Suprapubic skin (tissue), 4 donors: Measurements from ENCODE around the gene CEP95. TPM values are rescaled to one million over a fixed set of nuclear protein-coding genes. Genes with fewer than 3 reads are reported as not detected.

Source experiments
- DNase-seq, 2 donors: peaks; one replicate each; pipeline ENCODE4 v3.0.0-alpha.2; 2019; ENCODE audit warnings: low spot score in 2 of 2
- H3K27ac ChIP-seq: fragments of 200-600 bp; sonication (generic); one replicate; pipeline ENCODE4 v1.5.1; 2019
- H3K27me3 ChIP-seq: fragments of 200-600 bp; sonication (generic); one replicate; pipeline ENCODE4 v1.5.1; 2019
- H3K36me3 ChIP-seq: fragments of 200-600 bp; sonication (generic); one replicate; pipeline ENCODE4 v1.5.1; 2019
- H3K4me1 ChIP-seq: fragments of 200-600 bp; sonication (generic); one replicate; pipeline ENCODE4 v1.5.1; 2019
- H3K4me3 ChIP-seq: fragments of 200-600 bp; sonication (generic); one replicate; pipeline ENCODE4 v1.5.1; 2019; ENCODE audit warnings: mild to moderate bottlenecking
- H3K9me3 ChIP-seq: fragments of 200-600 bp; sonication (generic); one replicate; pipeline ENCODE4 v1.5.1; 2019
- EP300 ChIP-seq: sonication (generic); formaldehyde crosslinking; IDR thresholded peaks from one replicate; pipeline ENCODE4 v1.6.1; 2017; ENCODE audit warnings: antibody characterized with exemption
- POLR2A ChIP-seq, 2 donors: fragments of 450-650 bp; IDR thresholded peaks; one replicate each; pipeline ENCODE4 v1.6.1; 2017; ENCODE audit warnings: antibody characterized with exemption in 2 of 2, mild to moderate bottlenecking in 2 of 2, moderate library complexity in 2 of 2
- POLR2AphosphoS5 ChIP-seq, 3 donors: sonication (generic); formaldehyde crosslinking; IDR thresholded peaks; one replicate each; pipeline ENCODE4 v1.6.1; 2017; ENCODE audit warnings: antibody characterized with exemption in 3 of 3
- WGBS: methylation state at CpG from one replicate; pipeline ENCODE4 v1.1.5; 2018; 5-methylcytosine and 5-hydroxymethylcytosine counted together
- total RNA-seq, 4 donors: library from RNA; depleted of rRNA; stranded (reverse); fragments of >200 nt; gene quantifications; one replicate each; pipeline ENCODE4 v1.1.0, GENCODE V29; 2016
- TF ChIP-seq, protein P1 (sequence below), 2 donors: fragments of 200-600 bp in 1 of 2; fragments of 450-650 bp in 1 of 2; sonication (generic) in 1 of 2; IDR thresholded peaks; one replicate each; pipeline ENCODE4 v1.5.1; 2016 to 2019; ENCODE audit warnings: antibody characterized with exemption in 2 of 2, mild to moderate bottlenecking in 1 of 2, moderate library complexity in 1 of 2

CEP95 gene
- total RNA-seq, 4 donors from 2014 or later, result 46.8 to 200 (median 61.5) TPM

DNA sequence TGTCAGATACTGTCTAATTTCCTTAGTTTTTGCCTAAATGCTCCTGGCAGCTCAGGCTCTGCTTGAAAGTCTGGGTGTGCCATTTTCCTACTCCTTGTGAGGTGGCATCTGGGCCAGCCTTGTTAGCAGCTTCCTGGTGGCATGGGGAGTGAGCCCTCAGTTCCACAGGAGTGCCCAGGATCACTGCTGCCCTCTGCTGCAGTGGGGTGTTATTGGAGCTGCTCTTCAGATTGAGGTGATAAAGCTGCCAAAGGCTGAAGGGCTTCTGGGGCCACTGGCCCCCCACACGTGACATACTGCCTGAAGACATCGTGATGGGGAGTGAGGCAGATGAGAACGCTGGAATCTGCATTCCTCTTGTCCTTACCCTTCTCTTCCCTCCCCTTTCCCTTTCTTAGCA is 27.4 kb downstream of the CEP95 start:
- peaks cover 95% of the 10 kb centered on the region for H3K36me3 ChIP-seq
- peaks cover 6% of the 10 kb centered on the region for H3K4me1 ChIP-seq
- WGBS, result 65% methylated on average over 3 of the region's 3 CpGs
- no peaks in the 10 kb centered on the region for H3K27me3 ChIP-seq
- no peak overlapping the region for H3K27ac ChIP-seq
- no peak for DNase-seq
- no peak for TF ChIP-seq EP300
- TF ChIP-seq POLR2AphosphoS5 (IDR thresholded peaks at IDR 0.05), result no peak
- no peak for TF ChIP-seq POLR2A (IDR thresholded peaks at IDR 0.05)
- TF ChIP-seq, protein P1, sequence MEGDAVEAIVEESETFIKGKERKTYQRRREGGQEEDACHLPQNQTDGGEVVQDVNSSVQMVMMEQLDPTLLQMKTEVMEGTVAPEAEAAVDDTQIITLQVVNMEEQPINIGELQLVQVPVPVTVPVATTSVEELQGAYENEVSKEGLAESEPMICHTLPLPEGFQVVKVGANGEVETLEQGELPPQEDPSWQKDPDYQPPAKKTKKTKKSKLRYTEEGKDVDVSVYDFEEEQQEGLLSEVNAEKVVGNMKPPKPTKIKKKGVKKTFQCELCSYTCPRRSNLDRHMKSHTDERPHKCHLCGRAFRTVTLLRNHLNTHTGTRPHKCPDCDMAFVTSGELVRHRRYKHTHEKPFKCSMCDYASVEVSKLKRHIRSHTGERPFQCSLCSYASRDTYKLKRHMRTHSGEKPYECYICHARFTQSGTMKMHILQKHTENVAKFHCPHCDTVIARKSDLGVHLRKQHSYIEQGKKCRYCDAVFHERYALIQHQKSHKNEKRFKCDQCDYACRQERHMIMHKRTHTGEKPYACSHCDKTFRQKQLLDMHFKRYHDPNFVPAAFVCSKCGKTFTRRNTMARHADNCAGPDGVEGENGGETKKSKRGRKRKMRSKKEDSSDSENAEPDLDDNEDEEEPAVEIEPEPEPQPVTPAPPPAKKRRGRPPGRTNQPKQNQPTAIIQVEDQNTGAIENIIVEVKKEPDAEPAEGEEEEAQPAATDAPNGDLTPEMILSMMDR (IDR thresholded peaks at IDR 0.05), result no peak
- H3K4me3 ChIP-seq, result no peak overlapping the region
- H3K9me3 ChIP-seq, result no peaks in the 10 kb centered on the region

- no peak for TF ChIP-seq POLR2A (IDR thresholded peaks at IDR 0.05)
- TF ChIP-seq EP300, result no peak
- TF ChIP-seq, protein P1 (IDR thresholded peaks at IDR 0.05), result no peak
- TF ChIP-seq POLR2AphosphoS5 (IDR thresholded peaks at IDR 0.05), result no peak
- H3K4me1 ChIP-seq, result peaks cover 6% of the 10 kb centered on the region
- H3K36me3 ChIP-seq, result peaks cover 90% of the 10 kb centered on the region
- 75% methylated on average over 6 of the region's 6 CpGs for WGBS
- H3K9me3 ChIP-seq, result no peaks in the 10 kb centered on the region
- no peak overlapping the region for H3K27ac ChIP-seq
- no peak for DNase-seq
- H3K4me3 ChIP-seq, result no peak overlapping the region
- no peaks in the 10 kb centered on the region for H3K27me3 ChIP-seq
Observed at GRCh38 chr17:64535357-64535756, 28.6 kb downstream of the CEP95 start.

GRCh38 chr17:64536913-64537312 is 30.1 kb downstream of the CEP95 start:
- Histone ChIP-seq H3K4me1 (peaks cover 4% of the 10 kb centered on the region), H3K27ac (no peak overlapping the region), H3K9me3 (no peaks in the 10 kb centered on the region), H3K36me3 (peaks cover 85% of the 10 kb centered on the region), H3K4me3 (no peak overlapping the region), H3K27me3 (no peaks in the 10 kb centered on the region)
- WGBS, result 88% methylated on average over 2 of the region's 2 CpGs
- TF ChIP-seq EP300 (no peak), POLR2A (IDR thresholded peaks at IDR 0.05) (no peak), POLR2AphosphoS5 (IDR thresholded peaks at IDR 0.05) (no peak)
- TF ChIP-seq, protein P1 (IDR thresholded peaks at IDR 0.05), result no peak
- DNase-seq, result no peak

- Histone ChIP-seq H3K36me3 (peaks cover 85% of the 10 kb centered on the region), H3K27me3 (no peaks in the 10 kb centered on the region)
- 81% methylated on average over 5 of the region's 5 CpGs for WGBS
Observed at GRCh38 chr17:64537488-64537887, 30.7 kb downstream of the CEP95 start.

DNA sequence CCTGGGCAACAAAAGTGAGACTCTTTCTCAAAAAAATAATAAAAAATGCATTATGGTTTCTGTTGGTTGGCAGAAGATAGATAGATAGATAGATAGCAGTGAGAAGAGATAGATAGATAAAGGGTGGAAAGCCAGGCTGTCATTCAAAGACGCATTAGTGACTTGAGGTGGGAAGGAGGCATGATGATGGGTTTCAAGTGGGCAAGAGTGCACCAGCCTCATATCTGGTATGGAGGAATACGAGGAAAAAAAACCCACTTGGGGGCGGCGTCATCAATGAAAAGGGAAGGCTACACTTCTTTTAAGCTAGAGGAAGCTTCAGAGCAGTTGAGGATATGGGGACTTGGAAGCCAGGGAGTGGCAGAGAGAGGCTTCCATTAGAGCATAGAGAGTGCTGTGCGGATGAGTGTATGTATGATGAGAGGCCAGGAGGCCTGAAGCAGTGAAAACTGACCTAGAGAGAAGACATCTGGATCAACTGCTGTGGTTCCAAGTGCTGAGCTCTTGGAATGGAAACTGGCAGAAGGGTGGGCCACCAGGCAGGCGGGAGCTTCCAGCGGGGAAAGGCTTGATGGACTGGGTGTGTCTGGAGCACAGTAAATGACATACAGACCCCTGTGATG is 31.8 kb downstream of the CEP95 start:
- H3K27me3 ChIP-seq, result no peaks in the 10 kb centered on the region
- 82% methylated on average over 7 of the region's 7 CpGs for WGBS
- H3K36me3 ChIP-seq, result peaks cover 75% of the 10 kb centered on the region
- DNase-seq, result no peak
- no peaks in the 10 kb centered on the region for H3K4me1 ChIP-seq
- H3K27ac ChIP-seq, result no peak overlapping the region
- no peaks in the 10 kb centered on the region for H3K9me3 ChIP-seq
- no peak for TF ChIP-seq POLR2A (IDR thresholded peaks at IDR 0.05)
- TF ChIP-seq EP300, result no peak
- TF ChIP-seq, protein P1 (IDR thresholded peaks at IDR 0.05), result no peak
- TF ChIP-seq POLR2AphosphoS5 (IDR thresholded peaks at IDR 0.05), result no peak
- H3K4me3 ChIP-seq, result no peak overlapping the region

More at GRCh38 chr17:64537488-64537887, 30.7 kb downstream of the CEP95 start:
- Histone ChIP-seq H3K9me3 (no peaks in the 10 kb centered on the region), H3K4me3 (no peak overlapping the region), H3K4me1 (no peaks in the 10 kb centered on the region), H3K27ac (no peak overlapping the region)
- no peak for TF ChIP-seq POLR2A (IDR thresholded peaks at IDR 0.05)
- TF ChIP-seq EP300, result no peak
- TF ChIP-seq POLR2AphosphoS5 (IDR thresholded peaks at IDR 0.05), result no peak
- TF ChIP-seq, protein P1 (IDR thresholded peaks at IDR 0.05), result no peak
- no peak for DNase-seq
